Measurements from ENCODE around the gene MRPL19.
A peak's percentile ranks its signal among the peaks of the same experiment; 100 is the strongest.

MRPL19 gene

DNA sequence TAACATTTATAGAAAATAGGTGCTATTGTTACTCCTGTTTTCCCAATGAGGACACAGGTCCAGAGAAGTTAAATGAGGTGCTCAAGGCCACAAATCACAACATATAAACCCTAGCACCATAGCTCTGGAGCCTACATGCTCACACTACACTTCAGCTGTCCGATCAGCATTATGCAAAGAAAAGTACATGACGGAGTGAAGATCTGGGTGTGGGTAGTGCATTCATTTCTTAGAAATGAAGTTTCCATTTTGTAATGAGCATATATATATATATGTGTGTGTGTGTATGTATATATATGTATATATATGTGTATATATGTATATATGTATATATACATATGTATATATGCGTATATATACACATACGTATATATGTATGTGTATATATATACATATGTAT, 30.2 kb upstream of the MRPL19 start:
- no peak for DNase-seq (ENCODE audit: low read depth in 1 of 2, low spot score in 1 of 2)

- no peak for DNase-seq (ENCODE audit: low read depth in 1 of 2, low spot score in 1 of 2)
Observed at GRCh38 chr2:75616933-75617332, 29.6 kb upstream of the MRPL19 start.

DNA sequence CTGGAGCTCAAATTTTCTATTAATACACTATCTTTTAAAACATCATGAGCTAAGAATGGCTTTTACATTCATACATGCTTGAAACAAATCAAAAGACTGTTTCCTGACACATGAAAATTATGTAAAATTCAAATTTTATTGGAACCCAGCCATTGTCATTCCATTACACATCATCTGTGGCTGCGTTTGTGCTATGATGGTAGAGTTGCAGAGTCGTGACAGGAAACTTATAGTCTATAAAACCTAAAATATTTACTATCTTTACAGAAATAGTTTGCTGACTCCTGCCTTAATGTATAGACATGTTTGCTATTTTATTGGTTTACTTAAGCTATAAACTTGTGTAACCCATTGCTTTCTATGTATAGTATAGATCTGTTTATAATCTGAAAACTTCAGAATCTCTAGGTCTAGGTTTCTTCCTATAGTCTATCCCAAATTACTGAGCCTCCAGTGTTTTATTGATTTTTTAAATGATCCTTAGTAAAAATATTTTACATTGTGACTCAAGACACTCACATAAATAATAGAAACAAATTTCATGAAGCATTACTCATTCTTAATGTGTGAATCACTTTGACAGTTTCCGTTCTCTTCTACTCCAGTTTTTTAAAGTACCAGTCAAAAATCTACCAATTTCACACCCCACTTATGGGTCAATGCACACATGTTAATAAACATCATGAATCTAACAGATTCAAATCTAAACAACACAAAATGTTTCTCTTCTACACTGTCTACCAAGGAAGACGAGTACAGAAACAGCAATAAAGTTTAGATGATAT, 26.4 kb upstream of the MRPL19 start:
- DNase-seq (ENCODE audit: low read depth in 1 of 2, low spot score in 1 of 2) = no peak

DNA sequence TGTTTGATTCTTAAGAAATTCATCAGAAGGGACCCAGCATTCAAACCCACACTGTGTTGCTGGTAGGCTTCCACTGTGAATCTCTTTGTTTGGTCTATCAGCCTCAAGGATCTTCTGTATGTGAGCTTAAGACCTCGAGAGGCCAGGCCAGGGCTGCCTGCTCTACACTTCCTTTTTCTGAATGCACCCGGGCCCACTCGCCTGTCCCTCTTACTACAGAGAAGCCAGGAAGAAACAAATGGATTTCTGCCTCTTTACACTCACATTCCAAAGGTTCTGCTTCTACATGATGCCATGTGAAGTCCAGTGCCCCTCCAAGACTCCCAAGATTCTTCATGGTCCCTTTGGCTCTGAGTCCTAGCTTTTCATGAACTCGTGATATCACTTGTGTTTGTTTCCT, 25.4 kb upstream of the MRPL19 start:
- no peak for DNase-seq (ENCODE audit: low read depth in 1 of 2, low spot score in 1 of 2)

- no peak for DNase-seq (ENCODE audit: low read depth in 1 of 2, low spot score in 1 of 2)
Observed at GRCh38 chr2:75622500-75622899, 24.1 kb upstream of the MRPL19 start.

GRCh38 chr2:75622929-75623328, 23.7 kb upstream of the MRPL19 start:
- DNase-seq (ENCODE audit: low read depth in 1 of 2, low spot score in 1 of 2) = no peak

DNA sequence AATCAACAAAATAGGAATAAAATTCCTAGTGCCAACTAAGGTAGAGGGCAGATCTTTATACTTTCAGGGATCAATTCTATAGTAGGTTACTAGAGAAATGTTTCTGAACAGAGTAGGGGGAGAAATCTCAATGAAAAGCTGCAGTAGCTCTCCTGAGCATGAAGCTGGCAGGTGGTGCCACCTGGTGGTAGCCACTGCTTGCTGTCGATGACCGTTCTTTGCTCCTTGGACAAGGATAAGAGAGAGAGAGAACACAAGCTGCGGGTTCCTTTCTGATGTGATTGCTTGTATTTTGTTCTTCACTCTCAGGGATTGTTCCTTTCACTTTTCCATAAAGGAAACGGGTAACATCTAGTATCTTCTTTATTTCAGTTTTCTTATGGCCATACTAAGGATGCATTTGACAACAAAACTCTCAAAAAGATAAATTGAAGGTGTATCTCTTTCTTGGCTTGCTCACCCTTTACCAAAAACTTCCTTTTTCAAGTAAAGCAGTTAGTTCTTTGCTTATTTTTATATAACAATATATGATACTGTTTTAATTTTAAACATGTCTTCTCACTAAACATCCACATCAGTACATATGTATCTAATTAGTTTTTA, 18.6 kb upstream of the MRPL19 start:
- peak in 1 of 2 donors; percentile 9 for DNase-seq (ENCODE audit: low read depth in 1 of 2, low spot score in 1 of 2)

GRCh38 chr2:75632091-75632701, 14.4 kb upstream of the MRPL19 start:
- DNase-seq (ENCODE audit: low read depth in 1 of 2, low spot score in 1 of 2) = no peak

DNA sequence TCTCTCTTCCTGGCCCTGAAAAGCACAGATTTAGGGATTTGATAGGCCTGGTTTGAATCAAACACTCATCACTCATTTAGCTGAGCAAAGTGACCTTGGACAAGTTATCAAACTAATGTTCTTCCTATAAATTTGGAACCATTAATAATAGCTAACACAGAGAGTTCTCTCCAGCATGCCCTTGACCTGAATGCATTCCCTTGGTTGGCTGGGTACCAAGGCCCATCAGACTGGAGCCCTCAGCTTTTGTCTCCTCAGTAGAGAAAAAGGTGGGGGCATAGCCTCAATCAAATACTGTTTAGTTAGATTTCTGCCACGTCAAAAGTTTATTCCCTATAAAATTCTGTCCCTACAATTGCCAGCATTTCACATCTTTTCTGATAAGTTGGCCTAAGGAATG, 13.8 kb upstream of the MRPL19 start:
- DNase-seq (ENCODE audit: low read depth in 1 of 2, low spot score in 1 of 2) = no peak

DNA sequence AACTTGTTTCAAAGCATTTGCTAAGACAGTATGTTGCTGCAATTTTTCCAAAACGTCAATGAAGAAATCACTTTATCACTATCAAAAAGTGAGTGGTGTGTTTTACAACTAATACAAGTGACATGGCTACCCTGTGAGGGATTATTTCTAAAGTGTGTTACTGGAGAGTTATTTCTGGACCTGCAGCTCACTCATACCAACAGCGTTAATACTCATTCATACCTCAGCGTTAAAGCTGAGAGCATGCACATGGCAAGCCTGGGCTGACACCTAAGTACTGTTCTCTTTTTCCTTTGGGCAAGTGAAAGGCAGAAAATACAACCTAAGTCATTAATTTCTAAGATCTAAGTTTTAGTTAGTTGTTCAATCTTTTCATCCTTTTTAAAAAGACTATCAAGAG, 13.0 kb upstream of the MRPL19 start:
- DNase-seq (ENCODE audit: low read depth in 1 of 2, low spot score in 1 of 2) = no peak

DNA sequence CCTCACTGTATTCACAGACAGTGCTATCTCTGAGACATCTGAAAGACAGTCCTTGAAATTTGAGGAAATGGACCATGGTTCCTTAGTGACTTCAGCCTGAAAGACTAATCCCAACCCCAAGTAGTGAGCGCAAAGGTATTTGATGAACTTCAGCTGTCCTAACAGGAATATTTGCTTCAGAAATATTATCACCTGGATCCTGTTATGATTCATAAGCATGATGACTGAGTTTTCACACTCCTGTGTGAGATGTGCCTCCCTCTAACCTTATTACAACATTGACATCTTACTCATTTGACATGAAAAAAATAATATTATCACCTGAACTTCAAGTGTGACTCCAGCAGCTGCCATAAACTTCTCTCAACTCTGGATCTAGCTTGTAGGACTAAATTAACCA, 11.6 kb upstream of the MRPL19 start:
- DNase-seq (ENCODE audit: low read depth in 1 of 2, low spot score in 1 of 2) = no peak

GRCh38 chr2:75637568-75637967, 9.0 kb upstream of the MRPL19 start:
- DNase-seq (ENCODE audit: low read depth in 1 of 2, low spot score in 1 of 2) = no peak

- peak; percentile 4 to 17 for DNase-seq (ENCODE audit: low read depth in 1 of 2, low spot score in 1 of 2)
Observed at GRCh38 chr2:75640621-75641121, 5.9 kb upstream of the MRPL19 start.

GRCh38 chr2:75641587-75641986, 5.0 kb upstream of the MRPL19 start:
- DNase-seq (ENCODE audit: low read depth in 1 of 2, low spot score in 1 of 2) = no peak

- DNase-seq (ENCODE audit: low read depth in 1 of 2, low spot score in 1 of 2) = no peak
Observed at GRCh38 chr2:75643980-75644379, 2.6 kb upstream of the MRPL19 start.

- DNase-seq (ENCODE audit: low read depth in 1 of 2, low spot score in 1 of 2) = no peak
Observed at GRCh38 chr2:75645643-75646042, 940 bp upstream of the MRPL19 start.

DNA sequence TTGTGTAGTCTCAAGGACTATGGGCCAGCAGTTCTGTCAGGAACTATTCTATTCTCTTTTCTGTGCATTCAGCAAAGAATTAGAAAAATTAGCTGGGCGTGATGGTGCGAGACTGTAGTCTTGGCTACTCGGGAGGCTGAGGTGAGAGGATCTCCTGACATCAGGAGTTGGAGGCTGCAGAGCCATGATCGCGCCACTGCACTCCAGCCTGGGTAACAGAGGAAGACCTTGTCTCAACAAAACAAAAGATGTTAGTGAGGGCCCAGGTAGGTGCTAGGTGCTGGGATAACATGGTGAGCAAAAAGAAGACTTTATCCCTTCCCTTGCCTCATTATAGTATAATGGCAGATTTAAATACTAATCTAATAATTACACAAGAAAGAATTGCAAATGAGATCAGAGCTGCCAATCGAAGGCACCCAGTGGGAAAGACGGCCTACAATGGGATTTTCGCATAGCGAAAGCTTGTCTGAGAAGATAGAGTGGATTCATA, 447 bp upstream of the MRPL19 start:
- no peak for DNase-seq (ENCODE audit: low read depth in 1 of 2, low spot score in 1 of 2)

DNA sequence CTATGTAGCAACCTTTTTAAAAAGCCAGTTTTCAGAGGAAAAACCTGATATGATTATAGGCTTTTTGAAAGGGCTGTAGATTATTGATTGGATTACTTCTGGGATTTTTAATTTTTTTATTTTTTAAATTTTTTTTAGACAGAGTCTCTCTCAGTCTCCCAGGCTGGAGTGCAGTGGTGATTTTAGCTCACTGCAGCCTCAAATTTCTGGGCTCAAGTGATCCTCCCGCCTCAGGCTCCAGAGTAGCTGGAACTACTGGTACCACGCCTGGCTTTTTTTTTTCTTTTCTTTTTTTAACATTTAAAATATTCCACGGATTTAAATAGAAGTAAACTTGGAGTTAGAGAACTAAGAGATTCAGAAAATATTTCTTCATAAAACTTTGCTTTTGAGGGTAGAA, 1.2 kb downstream of the MRPL19 start:
- DNase-seq (ENCODE audit: low read depth in 1 of 2, low spot score in 1 of 2) = no peak

DNA sequence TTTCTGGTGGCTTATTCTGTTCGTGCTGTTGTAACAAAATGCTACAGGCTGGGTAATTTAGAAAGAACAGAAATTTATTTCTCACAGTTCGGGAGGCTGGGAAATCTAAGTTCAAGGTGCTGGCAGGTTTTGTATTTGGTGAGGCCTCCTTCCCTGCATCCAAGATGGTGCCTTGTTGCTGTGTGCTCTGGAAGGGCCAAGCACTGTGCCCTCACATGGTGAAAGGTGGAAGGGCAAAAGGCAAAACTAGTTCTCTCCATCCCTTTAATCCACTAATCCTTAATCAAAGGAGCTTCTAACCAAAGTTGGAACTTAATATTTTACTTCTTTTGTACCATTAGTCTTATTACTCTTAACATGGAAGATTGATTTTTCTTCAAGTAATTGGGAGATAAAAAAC, 7.4 kb downstream of the MRPL19 start:
- DNase-seq (ENCODE audit: low read depth in 1 of 2, low spot score in 1 of 2) = no peak

- no peak for DNase-seq (ENCODE audit: low read depth in 1 of 2, low spot score in 1 of 2)
Observed at GRCh38 chr2:75655861-75656260, 9.3 kb downstream of the MRPL19 start.

DNA sequence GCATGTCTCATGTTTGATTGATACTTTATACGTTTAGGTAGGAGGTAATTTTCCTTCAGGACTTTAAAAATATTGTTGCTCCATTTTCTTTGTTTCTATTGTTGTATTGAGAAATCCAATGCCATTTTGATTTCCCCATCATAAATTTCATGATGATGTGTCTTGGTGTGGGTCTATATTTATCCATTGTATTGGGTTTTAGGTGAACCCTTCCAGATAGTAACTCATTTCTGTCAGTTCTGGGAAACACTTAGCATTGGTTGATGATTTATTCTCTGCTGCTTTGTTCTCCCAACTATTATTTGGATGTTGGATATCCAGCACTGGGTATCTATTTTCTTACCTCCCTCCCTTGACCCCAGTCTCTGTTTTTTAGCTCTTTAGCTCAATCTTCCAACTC, 10.0 kb downstream of the MRPL19 start:
- DNase-seq (ENCODE audit: low read depth in 1 of 2, low spot score in 1 of 2) = no peak

- no peak for DNase-seq (ENCODE audit: low read depth in 1 of 2, low spot score in 1 of 2)
Observed at GRCh38 chr2:75657798-75658197, 11.2 kb downstream of the MRPL19 start.

Data from activated T-helper 1 cell treated with anti-CD3 and anti-CD28 coated beads, Interleukin-2, amount 50 U/mL, for 16 hours (primary cell).